ENCODE data around the gene OTOL1.

DNA sequence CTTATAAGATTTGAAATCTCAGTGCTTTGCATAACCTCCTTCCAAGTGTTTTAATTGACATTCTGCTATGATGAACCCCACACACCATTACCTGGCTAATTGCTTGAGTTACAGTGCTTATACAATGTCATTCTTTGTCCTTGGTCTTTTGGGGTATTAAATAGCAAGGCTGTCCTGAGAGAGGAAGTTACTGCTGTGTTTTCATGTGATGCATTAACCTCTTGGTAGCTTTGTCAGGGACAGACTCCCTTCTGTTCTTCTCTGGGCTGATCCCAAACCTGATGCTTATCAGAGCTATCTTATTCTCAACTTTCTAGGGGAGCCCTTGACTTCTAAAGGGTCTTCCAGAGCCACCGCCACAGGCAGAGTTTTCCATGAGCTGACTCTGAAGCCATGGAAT is 12.4 kb upstream of the OTOL1 start:
- TF ChIP-seq, protein P1, sequence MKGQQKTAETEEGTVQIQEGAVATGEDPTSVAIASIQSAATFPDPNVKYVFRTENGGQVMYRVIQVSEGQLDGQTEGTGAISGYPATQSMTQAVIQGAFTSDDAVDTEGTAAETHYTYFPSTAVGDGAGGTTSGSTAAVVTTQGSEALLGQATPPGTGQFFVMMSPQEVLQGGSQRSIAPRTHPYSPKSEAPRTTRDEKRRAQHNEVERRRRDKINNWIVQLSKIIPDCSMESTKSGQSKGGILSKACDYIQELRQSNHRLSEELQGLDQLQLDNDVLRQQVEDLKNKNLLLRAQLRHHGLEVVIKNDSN (CRISPR knock-in tag; IDR thresholded peaks at IDR 0.05), result no peak
- TF ChIP-seq, protein P2, sequence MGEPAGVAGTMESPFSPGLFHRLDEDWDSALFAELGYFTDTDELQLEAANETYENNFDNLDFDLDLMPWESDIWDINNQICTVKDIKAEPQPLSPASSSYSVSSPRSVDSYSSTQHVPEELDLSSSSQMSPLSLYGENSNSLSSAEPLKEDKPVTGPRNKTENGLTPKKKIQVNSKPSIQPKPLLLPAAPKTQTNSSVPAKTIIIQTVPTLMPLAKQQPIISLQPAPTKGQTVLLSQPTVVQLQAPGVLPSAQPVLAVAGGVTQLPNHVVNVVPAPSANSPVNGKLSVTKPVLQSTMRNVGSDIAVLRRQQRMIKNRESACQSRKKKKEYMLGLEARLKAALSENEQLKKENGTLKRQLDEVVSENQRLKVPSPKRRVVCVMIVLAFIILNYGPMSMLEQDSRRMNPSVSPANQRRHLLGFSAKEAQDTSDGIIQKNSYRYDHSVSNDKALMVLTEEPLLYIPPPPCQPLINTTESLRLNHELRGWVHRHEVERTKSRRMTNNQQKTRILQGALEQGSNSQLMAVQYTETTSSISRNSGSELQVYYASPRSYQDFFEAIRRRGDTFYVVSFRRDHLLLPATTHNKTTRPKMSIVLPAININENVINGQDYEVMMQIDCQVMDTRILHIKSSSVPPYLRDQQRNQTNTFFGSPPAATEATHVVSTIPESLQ (CRISPR knock-in tag; IDR thresholded peaks at IDR 0.05), result no peak
- TF ChIP-seq FOXK1 (CRISPR knock-in tag; IDR thresholded peaks at IDR 0.05), result no peak
- TF ChIP-seq, protein P3, sequence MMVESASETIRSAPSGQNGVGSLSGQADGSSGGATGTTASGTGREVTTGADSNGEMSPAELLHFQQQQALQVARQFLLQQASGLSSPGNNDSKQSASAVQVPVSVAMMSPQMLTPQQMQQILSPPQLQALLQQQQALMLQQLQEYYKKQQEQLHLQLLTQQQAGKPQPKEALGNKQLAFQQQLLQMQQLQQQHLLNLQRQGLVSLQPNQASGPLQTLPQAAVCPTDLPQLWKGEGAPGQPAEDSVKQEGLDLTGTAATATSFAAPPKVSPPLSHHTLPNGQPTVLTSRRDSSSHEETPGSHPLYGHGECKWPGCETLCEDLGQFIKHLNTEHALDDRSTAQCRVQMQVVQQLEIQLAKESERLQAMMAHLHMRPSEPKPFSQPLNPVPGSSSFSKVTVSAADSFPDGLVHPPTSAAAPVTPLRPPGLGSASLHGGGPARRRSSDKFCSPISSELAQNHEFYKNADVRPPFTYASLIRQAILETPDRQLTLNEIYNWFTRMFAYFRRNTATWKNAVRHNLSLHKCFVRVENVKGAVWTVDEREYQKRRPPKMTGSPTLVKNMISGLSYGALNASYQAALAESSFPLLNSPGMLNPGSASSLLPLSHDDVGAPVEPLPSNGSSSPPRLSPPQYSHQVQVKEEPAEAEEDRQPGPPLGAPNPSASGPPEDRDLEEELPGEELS (CRISPR knock-in tag; IDR thresholded peaks at IDR 0.05), result no peak
- TF ChIP-seq CTCF (IDR thresholded peaks at IDR 0.05), result no peak
- no peak for TF ChIP-seq ZBTB43 (CRISPR knock-in tag; IDR thresholded peaks at IDR 0.05)
- no peak for TF ChIP-seq ESRRA (CRISPR knock-in tag; IDR thresholded peaks at IDR 0.05; ENCODE audit: borderline replicate concordance)
- TF ChIP-seq, protein P4, sequence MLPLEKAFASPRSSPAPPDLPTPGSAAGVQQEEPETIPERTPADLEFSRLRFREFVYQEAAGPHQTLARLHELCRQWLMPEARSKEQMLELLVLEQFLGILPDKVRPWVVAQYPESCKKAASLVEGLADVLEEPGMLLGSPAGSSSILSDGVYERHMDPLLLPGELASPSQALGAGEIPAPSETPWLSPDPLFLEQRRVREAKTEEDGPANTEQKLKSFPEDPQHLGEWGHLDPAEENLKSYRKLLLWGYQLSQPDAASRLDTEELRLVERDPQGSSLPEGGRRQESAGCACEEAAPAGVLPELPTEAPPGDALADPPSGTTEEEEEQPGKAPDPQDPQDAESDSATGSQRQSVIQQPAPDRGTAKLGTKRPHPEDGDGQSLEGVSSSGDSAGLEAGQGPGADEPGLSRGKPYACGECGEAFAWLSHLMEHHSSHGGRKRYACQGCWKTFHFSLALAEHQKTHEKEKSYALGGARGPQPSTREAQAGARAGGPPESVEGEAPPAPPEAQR (CRISPR knock-in tag; IDR thresholded peaks at IDR 0.05), result no peak

Measured in WTC11 (cell line).